DMS114 treated with DMSO at 0.1 percent for 48 hours (cell line): ENCODE measurements around the gene MINAR2.

Experiments
- DNase-seq: peaks from one replicate; lab custom pipeline; 2025; ENCODE audit not compliant: unreplicated experiment; lab: John Stamatoyannopoulos, UW

The MINAR2 gene

GRCh38 chr5:129747572-129748407 is at the start of gene MINAR2:
MINAR2 (plus strand) TSS chr5:129748094; CDS start chr5:129748191, 97 bp downstream.
- no peak for DNase-seq

GRCh38 chr5:129698661-129699060 is 49.2 kb upstream of the MINAR2 start:
- DNase-seq, result no peak

- DNase-seq, result no peak
Observed at GRCh38 chr5:129716235-129716634, 31.7 kb upstream of the MINAR2 start.

- no peak for DNase-seq
Observed at GRCh38 chr5:129716651-129717050, 31.2 kb upstream of the MINAR2 start.

- DNase-seq, result no peak
Observed at GRCh38 chr5:129717751-129718310, 30.1 kb upstream of the MINAR2 start.

- no peak for DNase-seq
Observed at GRCh38 chr5:129718471-129719090, 29.3 kb upstream of the MINAR2 start.

GRCh38 chr5:129724222-129724621 is 23.7 kb upstream of the MINAR2 start:
- DNase-seq, result no peak

- no peak for DNase-seq
Observed at GRCh38 chr5:129724647-129725046, 23.2 kb upstream of the MINAR2 start.

GRCh38 chr5:129739773-129740172 is 8.1 kb upstream of the MINAR2 start:
- DNase-seq, result no peak

GRCh38 chr5:129743541-129744187 is 4.2 kb upstream of the MINAR2 start:
- no peak for DNase-seq

GRCh38 chr5:129745997-129746396 is 1.9 kb upstream of the MINAR2 start:
- no peak for DNase-seq

- no peak for DNase-seq
Observed at GRCh38 chr5:129746876-129747275, 1.0 kb upstream of the MINAR2 start.

GRCh38 chr5:129748913-129749880 is 1.3 kb downstream of the MINAR2 start:
- DNase-seq, result no peak

GRCh38 chr5:129760636-129761325 is 12.9 kb downstream of the MINAR2 start:
- no peak for DNase-seq

- DNase-seq, result no peak
Observed at GRCh38 chr5:129763651-129764050, 15.8 kb downstream of the MINAR2 start.

GRCh38 chr5:129766798-129767197 is 18.9 kb downstream of the MINAR2 start:
- DNase-seq, result no peak

GRCh38 chr5:129767927-129768380 is 20.1 kb downstream of the MINAR2 start:
- peak; percentile 91 for DNase-seq

- DNase-seq, result no peak
Observed at GRCh38 chr5:129768735-129769134, 20.8 kb downstream of the MINAR2 start.

GRCh38 chr5:129770024-129770820 is 22.3 kb downstream of the MINAR2 start:
- no peak for DNase-seq
